Breast epithelium (tissue), 3 donors: ENCODE measurements around the gene GPR148.
"Not testable (repeated sequence)": the region's sequence is repeated elsewhere in the genome, so short reads cannot be mapped to it uniquely, and the experiment has no call there.

Source experiments
- POLR2AphosphoS5 ChIP-seq, 3 donors: sonication (generic); formaldehyde crosslinking; IDR thresholded peaks; one replicate each; pipeline ENCODE4 v1.6.1; 2017; ENCODE audit warnings: antibody characterized with exemption in 3 of 3
- TF ChIP-seq, protein P1 (sequence below), 3 donors: fragments of 450-650 bp; IDR thresholded peaks; one replicate each; pipeline ENCODE4 v1.5.1; 2016 to 2017; ENCODE audit warnings: antibody characterized with exemption in 3 of 3, mild to moderate bottlenecking in 3 of 3, moderate library complexity in 3 of 3

GRCh38 chr2:130732257-130732656 lies 3.4 kb downstream of the GPR148 start:
- TF ChIP-seq, protein P1, sequence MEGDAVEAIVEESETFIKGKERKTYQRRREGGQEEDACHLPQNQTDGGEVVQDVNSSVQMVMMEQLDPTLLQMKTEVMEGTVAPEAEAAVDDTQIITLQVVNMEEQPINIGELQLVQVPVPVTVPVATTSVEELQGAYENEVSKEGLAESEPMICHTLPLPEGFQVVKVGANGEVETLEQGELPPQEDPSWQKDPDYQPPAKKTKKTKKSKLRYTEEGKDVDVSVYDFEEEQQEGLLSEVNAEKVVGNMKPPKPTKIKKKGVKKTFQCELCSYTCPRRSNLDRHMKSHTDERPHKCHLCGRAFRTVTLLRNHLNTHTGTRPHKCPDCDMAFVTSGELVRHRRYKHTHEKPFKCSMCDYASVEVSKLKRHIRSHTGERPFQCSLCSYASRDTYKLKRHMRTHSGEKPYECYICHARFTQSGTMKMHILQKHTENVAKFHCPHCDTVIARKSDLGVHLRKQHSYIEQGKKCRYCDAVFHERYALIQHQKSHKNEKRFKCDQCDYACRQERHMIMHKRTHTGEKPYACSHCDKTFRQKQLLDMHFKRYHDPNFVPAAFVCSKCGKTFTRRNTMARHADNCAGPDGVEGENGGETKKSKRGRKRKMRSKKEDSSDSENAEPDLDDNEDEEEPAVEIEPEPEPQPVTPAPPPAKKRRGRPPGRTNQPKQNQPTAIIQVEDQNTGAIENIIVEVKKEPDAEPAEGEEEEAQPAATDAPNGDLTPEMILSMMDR (IDR thresholded peaks at IDR 0.05), result not testable (repeated sequence)
- TF ChIP-seq POLR2AphosphoS5 (IDR thresholded peaks at IDR 0.05), result not testable (repeated sequence)
